Suprapubic skin (tissue), 4 donors: ENCODE results near the gene ISG20L2.

Experiments used
- POLR2A ChIP-seq, 2 donors: fragments of 450-650 bp; IDR thresholded peaks; one replicate each; pipeline ENCODE4 v1.6.1; 2017; ENCODE audit warnings: antibody characterized with exemption in 2 of 2, mild to moderate bottlenecking in 2 of 2, moderate library complexity in 2 of 2
- POLR2AphosphoS5 ChIP-seq, 3 donors: sonication (generic); formaldehyde crosslinking; IDR thresholded peaks; one replicate each; pipeline ENCODE4 v1.6.1; 2017; ENCODE audit warnings: antibody characterized with exemption in 3 of 3
- TF ChIP-seq, protein P1 (sequence below), 2 donors: fragments of 200-600 bp in 1 of 2; fragments of 450-650 bp in 1 of 2; sonication (generic) in 1 of 2; IDR thresholded peaks; one replicate each; pipeline ENCODE4 v1.5.1; 2016 to 2019; ENCODE audit warnings: antibody characterized with exemption in 2 of 2, mild to moderate bottlenecking in 1 of 2, moderate library complexity in 1 of 2

DNA sequence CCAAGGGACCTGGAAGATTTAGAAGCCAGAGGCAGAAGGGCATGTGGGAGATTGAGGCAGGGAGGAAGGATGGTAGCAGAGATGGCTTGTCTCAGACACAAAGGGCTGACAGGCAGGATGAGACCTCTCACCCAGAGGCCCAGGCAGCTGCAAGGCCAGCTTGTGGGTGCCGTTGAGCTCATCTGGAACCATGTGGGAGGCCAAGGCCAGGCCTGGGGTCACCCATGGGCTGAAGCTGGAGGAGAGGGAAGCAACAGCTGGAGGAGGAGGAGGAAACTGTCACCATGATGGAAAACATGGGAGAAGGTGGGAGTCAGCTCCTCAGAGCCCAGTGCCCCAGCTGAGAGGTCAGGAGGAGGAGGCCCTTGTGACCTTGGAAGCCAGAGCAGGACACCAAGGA lies 29.6 kb downstream of the ISG20L2 start:
- no peak for TF ChIP-seq POLR2AphosphoS5 (IDR thresholded peaks at IDR 0.05)
- TF ChIP-seq, protein P1, sequence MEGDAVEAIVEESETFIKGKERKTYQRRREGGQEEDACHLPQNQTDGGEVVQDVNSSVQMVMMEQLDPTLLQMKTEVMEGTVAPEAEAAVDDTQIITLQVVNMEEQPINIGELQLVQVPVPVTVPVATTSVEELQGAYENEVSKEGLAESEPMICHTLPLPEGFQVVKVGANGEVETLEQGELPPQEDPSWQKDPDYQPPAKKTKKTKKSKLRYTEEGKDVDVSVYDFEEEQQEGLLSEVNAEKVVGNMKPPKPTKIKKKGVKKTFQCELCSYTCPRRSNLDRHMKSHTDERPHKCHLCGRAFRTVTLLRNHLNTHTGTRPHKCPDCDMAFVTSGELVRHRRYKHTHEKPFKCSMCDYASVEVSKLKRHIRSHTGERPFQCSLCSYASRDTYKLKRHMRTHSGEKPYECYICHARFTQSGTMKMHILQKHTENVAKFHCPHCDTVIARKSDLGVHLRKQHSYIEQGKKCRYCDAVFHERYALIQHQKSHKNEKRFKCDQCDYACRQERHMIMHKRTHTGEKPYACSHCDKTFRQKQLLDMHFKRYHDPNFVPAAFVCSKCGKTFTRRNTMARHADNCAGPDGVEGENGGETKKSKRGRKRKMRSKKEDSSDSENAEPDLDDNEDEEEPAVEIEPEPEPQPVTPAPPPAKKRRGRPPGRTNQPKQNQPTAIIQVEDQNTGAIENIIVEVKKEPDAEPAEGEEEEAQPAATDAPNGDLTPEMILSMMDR (IDR thresholded peaks at IDR 0.05) = no peak
- TF ChIP-seq POLR2A (IDR thresholded peaks at IDR 0.05) = no peak
